Panc1 (cell line): Measurements from ENCODE around the gene BTBD18.

Experiments
- SIN3A ChIP-seq: IDR thresholded peaks from 2 replicates; pipeline ENCODE4 v1.6.1; 2012; ENCODE audit warnings: low read depth, mild to moderate bottlenecking, low read length, moderate library complexity, borderline replicate concordance; ENCODE audit not compliant: insufficient read depth
- TF ChIP-seq, protein P1 (sequence below): fragments of 450-650 bp; IDR thresholded peaks from 2 replicates; pipeline ENCODE4 v1.5.1; 2017; ENCODE audit warnings: mild to moderate bottlenecking
- TF ChIP-seq, protein P2 (sequence below), 2 experiments: IDR thresholded peaks; 2 replicates each; pipeline ENCODE4 v1.6.1; 2011 to 2012; ENCODE audit warnings: low read depth in 2 of 2, control low read depth in 1 of 2, low read length in 1 of 2, mild to moderate bottlenecking in 1 of 2, moderate library complexity in 1 of 2; ENCODE audit not compliant: insufficient read depth in 1 of 2

DNA sequence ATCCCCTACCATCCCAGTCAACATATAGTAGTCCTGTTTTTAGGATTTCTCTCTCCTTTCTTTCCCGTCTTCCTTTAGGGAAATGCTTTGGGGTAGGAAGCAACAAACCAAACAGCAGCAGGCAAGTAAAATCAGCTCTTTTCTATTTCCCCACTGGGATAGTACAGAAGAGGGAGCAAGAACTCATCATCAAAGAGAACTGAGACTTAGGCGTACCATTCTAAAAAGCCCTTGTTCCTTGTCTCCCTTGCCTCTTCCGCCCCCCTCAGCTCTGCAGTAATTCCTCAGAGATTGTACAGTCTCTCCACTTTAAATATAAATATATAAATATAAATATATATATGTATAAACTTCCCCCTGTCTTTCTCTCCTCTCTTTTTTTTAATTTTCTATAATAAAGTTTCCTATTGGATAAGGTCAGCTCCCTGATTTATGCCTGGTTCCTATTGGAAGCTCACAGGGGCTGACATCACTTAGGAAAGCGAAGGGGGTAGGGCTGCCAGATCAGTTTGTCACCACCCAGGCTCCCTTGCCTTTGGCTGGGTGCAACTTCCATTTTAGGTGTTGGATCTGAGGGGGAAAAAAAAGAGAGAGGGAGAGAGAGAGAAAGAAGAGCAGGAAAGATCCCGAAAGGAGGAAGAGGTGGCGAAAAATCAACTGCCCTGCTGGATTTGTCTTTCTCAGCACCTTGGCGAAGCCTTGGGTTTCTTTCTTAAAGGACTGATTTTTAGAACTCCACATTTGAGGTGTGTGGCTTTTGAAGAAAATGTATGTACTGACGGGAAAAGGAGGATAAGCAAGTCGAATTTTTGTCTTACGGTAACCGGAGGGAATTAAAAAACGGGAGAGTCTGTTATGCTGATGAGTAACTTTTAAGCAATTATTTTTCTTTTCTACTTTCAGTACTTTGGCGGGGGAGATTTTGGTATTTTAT, 9.9 kb upstream of the BTBD18 start, which contains the start of gene CTNND1:
- TF ChIP-seq, protein P1, sequence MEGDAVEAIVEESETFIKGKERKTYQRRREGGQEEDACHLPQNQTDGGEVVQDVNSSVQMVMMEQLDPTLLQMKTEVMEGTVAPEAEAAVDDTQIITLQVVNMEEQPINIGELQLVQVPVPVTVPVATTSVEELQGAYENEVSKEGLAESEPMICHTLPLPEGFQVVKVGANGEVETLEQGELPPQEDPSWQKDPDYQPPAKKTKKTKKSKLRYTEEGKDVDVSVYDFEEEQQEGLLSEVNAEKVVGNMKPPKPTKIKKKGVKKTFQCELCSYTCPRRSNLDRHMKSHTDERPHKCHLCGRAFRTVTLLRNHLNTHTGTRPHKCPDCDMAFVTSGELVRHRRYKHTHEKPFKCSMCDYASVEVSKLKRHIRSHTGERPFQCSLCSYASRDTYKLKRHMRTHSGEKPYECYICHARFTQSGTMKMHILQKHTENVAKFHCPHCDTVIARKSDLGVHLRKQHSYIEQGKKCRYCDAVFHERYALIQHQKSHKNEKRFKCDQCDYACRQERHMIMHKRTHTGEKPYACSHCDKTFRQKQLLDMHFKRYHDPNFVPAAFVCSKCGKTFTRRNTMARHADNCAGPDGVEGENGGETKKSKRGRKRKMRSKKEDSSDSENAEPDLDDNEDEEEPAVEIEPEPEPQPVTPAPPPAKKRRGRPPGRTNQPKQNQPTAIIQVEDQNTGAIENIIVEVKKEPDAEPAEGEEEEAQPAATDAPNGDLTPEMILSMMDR: no peak
- TF ChIP-seq, protein P2, sequence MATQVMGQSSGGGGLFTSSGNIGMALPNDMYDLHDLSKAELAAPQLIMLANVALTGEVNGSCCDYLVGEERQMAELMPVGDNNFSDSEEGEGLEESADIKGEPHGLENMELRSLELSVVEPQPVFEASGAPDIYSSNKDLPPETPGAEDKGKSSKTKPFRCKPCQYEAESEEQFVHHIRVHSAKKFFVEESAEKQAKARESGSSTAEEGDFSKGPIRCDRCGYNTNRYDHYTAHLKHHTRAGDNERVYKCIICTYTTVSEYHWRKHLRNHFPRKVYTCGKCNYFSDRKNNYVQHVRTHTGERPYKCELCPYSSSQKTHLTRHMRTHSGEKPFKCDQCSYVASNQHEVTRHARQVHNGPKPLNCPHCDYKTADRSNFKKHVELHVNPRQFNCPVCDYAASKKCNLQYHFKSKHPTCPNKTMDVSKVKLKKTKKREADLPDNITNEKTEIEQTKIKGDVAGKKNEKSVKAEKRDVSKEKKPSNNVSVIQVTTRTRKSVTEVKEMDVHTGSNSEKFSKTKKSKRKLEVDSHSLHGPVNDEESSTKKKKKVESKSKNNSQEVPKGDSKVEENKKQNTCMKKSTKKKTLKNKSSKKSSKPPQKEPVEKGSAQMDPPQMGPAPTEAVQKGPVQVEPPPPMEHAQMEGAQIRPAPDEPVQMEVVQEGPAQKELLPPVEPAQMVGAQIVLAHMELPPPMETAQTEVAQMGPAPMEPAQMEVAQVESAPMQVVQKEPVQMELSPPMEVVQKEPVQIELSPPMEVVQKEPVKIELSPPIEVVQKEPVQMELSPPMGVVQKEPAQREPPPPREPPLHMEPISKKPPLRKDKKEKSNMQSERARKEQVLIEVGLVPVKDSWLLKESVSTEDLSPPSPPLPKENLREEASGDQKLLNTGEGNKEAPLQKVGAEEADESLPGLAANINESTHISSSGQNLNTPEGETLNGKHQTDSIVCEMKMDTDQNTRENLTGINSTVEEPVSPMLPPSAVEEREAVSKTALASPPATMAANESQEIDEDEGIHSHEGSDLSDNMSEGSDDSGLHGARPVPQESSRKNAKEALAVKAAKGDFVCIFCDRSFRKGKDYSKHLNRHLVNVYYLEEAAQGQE (IDR thresholded peaks at IDR 0.05; ENCODE audit: insufficient read depth in 1 of 2, low read depth in 2 of 2, low read length in 1 of 2): no peak
- peak; percentile 58; the same call in 1 of the 2 replicates for TF ChIP-seq SIN3A
